CD4-positive, CD25-positive, alpha-beta regulatory T cell (primary cell): ENCODE measurements around the gene DPH2. TPM values are rescaled to one million over a fixed set of nuclear protein-coding genes. Genes with fewer than 3 reads are reported as not detected.

Source experiments
- ATAC-seq, 2 donors: fragments of 150-1000 bp; cut with Tn5 transposase; one replicate each; pipeline ENCODE4 v1.10.0; 2021; ENCODE audit warnings: low read depth in 2 of 2, moderate number of reproducible peaks in 2 of 2, moderate library complexity in 1 of 2
- DNase-seq, 3 donors: peaks; one replicate each; pipeline versions ENCODE4 v3.0.0 to v3.0.0-alpha.2; 2012 to 2022; ENCODE audit warnings: mixed read lengths in 1 of 3
- H3K27ac ChIP-seq: one replicate; pipeline ENCODE4 v1.7.0; 2013; ENCODE audit warnings: mild to moderate bottlenecking, low read length; ENCODE audit not compliant: insufficient read depth, poor library complexity, severe bottlenecking
- H3K27me3 ChIP-seq: one replicate; pipeline ENCODE4 v1.7.0; 2013; ENCODE audit warnings: low read length; ENCODE audit not compliant: control insufficient read depth, insufficient read depth
- H3K36me3 ChIP-seq: one replicate; pipeline ENCODE4 v1.7.0; 2013; ENCODE audit warnings: mild to moderate bottlenecking, low read length, moderate library complexity; ENCODE audit not compliant: control insufficient read depth, insufficient read depth
- H3K4me1 ChIP-seq: 2 replicates; pipeline ENCODE4 v1.7.0; 2013; ENCODE audit warnings: mild to moderate bottlenecking, low read length; ENCODE audit not compliant: insufficient read depth, control insufficient read depth, poor library complexity, severe bottlenecking
- H3K4me3 ChIP-seq: one replicate; pipeline ENCODE4 v1.7.0; 2013; ENCODE audit warnings: low read depth, mild to moderate bottlenecking, low read length, moderate library complexity
- H3K9me3 ChIP-seq, 2 experiments: 1 replicate in 1 of 2; 2 replicates in 1 of 2; pipeline ENCODE4 v1.7.0; 2013; ENCODE audit warnings: low read length in 2 of 2, mild to moderate bottlenecking in 1 of 2, moderate library complexity in 1 of 2; ENCODE audit not compliant: control insufficient read depth in 2 of 2
- H3K27ac Mint-ChIP-seq, 3 donors: one replicate each; pipeline ENCODE4 v1.8.0; 2020 to 2022; ENCODE audit warnings: mild to moderate bottlenecking in 3 of 3, mixed read lengths in 3 of 3, moderate library complexity in 2 of 3
- H3K27me3 Mint-ChIP-seq: one replicate; pipeline ENCODE4 v1.8.0; 2022; ENCODE audit warnings: mild to moderate bottlenecking, mixed read lengths
- H3K36me3 Mint-ChIP-seq: one replicate; pipeline ENCODE4 v1.8.0; 2020; ENCODE audit warnings: mixed read lengths
- H3K4me1 Mint-ChIP-seq, 4 donors: one replicate each; pipeline ENCODE4 v1.8.0; 2020 to 2022; ENCODE audit warnings: mixed read lengths in 4 of 4, mild to moderate bottlenecking in 1 of 4
- H3K4me3 Mint-ChIP-seq, 4 donors: one replicate each; pipeline ENCODE4 v1.8.0; 2020 to 2022; ENCODE audit warnings: mild to moderate bottlenecking in 4 of 4, mixed read lengths in 4 of 4, moderate library complexity in 3 of 4
- H3K9me3 Mint-ChIP-seq, 7 donors: one replicate each; pipeline ENCODE4 v1.8.0; 2020 to 2022; ENCODE audit warnings: mixed read lengths in 7 of 7, mild to moderate bottlenecking in 3 of 7, moderate library complexity in 2 of 7
- polyA plus RNA-seq, 4 donors: library from polyadenylated mRNA; unstranded; fragments of 300-500 nt; fragmentation: Illumina TruSeq; gene quantifications; one replicate each; pipeline ENCODE4 v1.2.3, GENCODE V29; 2021
- total RNA-seq: library from RNA; stranded (reverse); gene quantifications from one replicate; pipeline ENCODE4 v1.2.3, GENCODE V29; 2022

The DPH2 gene
- total and polyA plus RNA-seq, 5 donors from 2014 or later: 17.2 to 25.0 (median 18.9) TPM

DNA sequence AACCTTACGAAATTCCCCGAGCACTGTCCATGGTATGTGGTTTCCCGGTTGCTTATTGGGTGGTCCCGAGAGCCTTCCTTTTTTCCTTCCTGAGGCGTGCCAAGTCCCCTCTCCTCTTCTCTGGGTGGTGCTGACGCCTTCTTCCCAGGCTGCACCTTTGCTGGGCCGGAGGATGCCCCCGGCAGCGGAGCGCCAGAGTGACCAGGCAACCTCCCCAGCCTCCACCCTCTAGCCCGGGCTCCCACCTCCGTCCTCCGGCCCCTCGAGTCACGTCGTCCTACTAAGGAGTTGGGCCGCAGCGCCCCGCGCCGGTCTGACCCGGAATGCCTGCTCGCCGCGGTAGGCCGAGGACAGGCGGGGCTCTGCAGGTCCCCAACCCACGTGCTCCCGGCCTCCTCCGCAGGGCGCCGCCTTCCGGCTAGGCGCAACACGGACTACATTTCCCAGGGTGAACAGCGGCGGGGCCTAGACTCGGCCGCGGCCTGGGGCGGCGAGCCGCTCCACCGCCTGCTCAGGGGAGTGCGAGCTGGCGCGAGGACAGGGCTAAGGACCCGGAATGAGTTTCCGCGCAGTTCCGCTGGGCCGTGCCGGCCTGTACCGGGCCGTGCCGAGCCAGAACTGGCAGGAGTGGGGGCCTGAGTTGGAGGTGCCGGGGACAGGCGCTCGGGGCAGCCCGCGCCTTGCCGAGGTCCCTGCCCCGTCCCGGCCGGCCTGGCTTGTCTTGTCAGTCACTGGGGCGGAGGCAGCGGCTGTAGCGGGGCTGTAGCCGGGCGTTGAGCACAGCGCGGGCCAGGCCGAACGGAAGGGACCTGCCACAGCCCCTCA, 23.4 kb upstream of the DPH2 start, which contains the start of gene IPO13:
IPO13 (plus strand) TSS at position 715 of the 825 bp plus-strand sequence. CDS start 651 bp downstream, outside the sequence.
- peaks cover 14% of the 10 kb centered on the region for H3K36me3 Mint-ChIP-seq
- ATAC-seq (peak; percentile 97 to 98), DNase-seq (peak; percentile 90 to 98 (median 96))
- peak within 1 kb of the TSS; percentile 93 for H3K27ac ChIP-seq
- peaks cover 6% of the 10 kb centered on the region for H3K36me3 ChIP-seq
- peaks cover 26% of the 10 kb centered on the region for H3K4me1 ChIP-seq
- H3K27me3 ChIP-seq: no peaks in the 10 kb centered on the region
- H3K27ac Mint-ChIP-seq: peak within 1 kb of the TSS; percentile 92 to 97 (median 93)
- H3K4me1 Mint-ChIP-seq: peaks cover 5 to 66% (median 37%) of the 10 kb centered on the region in 4 donors
- H3K4me3 Mint-ChIP-seq: peak within 1 kb of the TSS; percentile 88 to 97 (median 93)
- H3K9me3 Mint-ChIP-seq: no peaks in the 10 kb centered on the region
- no peaks in the 10 kb centered on the region for H3K27me3 Mint-ChIP-seq
- no peaks in the 10 kb centered on the region for H3K9me3 ChIP-seq
- H3K4me3 ChIP-seq: peak within 1 kb of the TSS; percentile 73

GRCh38 chr1:43947061-43947873, 22.5 kb upstream of the DPH2 start:
- H3K4me1 Mint-ChIP-seq: peaks cover 5 to 66% (median 38%) of the 10 kb centered on the region in 4 donors

DNA sequence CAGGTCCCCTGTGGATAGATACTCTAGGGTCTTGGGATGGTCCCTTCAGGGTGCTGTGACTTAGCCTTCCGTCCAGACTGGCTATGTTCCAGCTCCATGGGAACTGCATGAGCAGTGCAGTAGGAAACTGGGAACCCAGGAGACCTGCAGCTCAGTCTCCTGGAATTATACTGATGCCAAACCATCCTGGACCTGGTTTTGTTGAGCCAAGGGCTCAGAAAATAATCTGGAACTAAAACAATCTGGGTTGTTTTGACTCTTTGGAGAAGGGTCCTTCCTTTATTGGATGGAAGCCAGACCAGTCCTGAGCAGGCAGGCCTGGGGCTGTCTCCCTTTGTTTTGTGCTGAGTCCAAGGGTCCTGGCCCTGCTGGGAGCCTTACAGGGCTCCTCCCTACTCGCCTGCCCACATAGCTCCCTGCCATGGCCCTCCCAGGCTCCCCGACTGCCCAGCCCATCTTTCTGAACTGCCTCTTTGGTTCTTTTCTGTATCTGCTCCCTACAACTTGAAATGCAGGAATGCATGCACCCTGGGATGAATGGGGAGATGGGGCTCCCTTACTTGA, 21.9 kb upstream of the DPH2 start:
- no peaks in the 10 kb centered on the region for H3K9me3 ChIP-seq
- Mint-ChIP-seq H3K4me1 (peaks cover 5 to 62% (median 37%) of the 10 kb centered on the region in 4 donors), H3K27ac (peak overlapping the region in 2 of 3 donors; percentile 73 to 92), H3K9me3 (no peaks in the 10 kb centered on the region), H3K27me3 (no peaks in the 10 kb centered on the region), H3K36me3 (peaks cover 16% of the 10 kb centered on the region), H3K4me3 (peak overlapping the region; percentile 86 to 95 (median 90))
- no peak overlapping the region for H3K27ac ChIP-seq
- DNase-seq (no peak), ATAC-seq (no peak)
- peaks cover 26% of the 10 kb centered on the region for H3K4me1 ChIP-seq
- no peaks in the 10 kb centered on the region for H3K27me3 ChIP-seq
- peaks cover 6% of the 10 kb centered on the region for H3K36me3 ChIP-seq
- H3K4me3 ChIP-seq: peak overlapping the region; percentile 24

More at GRCh38 chr1:43947061-43947873, 22.5 kb upstream of the DPH2 start:
- H3K9me3 ChIP-seq: no peaks in the 10 kb centered on the region
- H3K4me1 ChIP-seq: peaks cover 26% of the 10 kb centered on the region
- peak overlapping the region; percentile 92 to 97 (median 93) for H3K27ac Mint-ChIP-seq
- peaks cover 16% of the 10 kb centered on the region for H3K36me3 Mint-ChIP-seq
- H3K4me3 Mint-ChIP-seq: peak overlapping the region; percentile 88 to 97 (median 93)
- H3K36me3 ChIP-seq: peaks cover 6% of the 10 kb centered on the region
- no peak for ATAC-seq
- H3K27me3 Mint-ChIP-seq: no peaks in the 10 kb centered on the region
- peak overlapping the region; percentile 93 for H3K27ac ChIP-seq
- H3K9me3 Mint-ChIP-seq: no peaks in the 10 kb centered on the region
- H3K4me3 ChIP-seq: peak overlapping the region; percentile 70
- H3K27me3 ChIP-seq: no peaks in the 10 kb centered on the region
- DNase-seq: no peak

- Histone ChIP-seq H3K4me1 (peaks cover 26% of the 10 kb centered on the region), H3K9me3 (no peaks in the 10 kb centered on the region), H3K4me3 (no peak overlapping the region), H3K36me3 (peaks cover 6% of the 10 kb centered on the region), H3K27me3 (no peaks in the 10 kb centered on the region), H3K27ac (no peak overlapping the region)
- no peak for DNase-seq
- H3K27ac Mint-ChIP-seq: no peak overlapping the region
- peaks cover 16% of the 10 kb centered on the region for H3K36me3 Mint-ChIP-seq
- H3K4me3 Mint-ChIP-seq: peak overlapping the region in 2 of 4 donors; percentile 47 to 60
- ATAC-seq: no peak
- peaks cover 6 to 56% (median 36%) of the 10 kb centered on the region in 4 donors for H3K4me1 Mint-ChIP-seq
- H3K27me3 Mint-ChIP-seq: no peaks in the 10 kb centered on the region
- no peaks in the 10 kb centered on the region for H3K9me3 Mint-ChIP-seq
These were observed 20.1 kb upstream of the DPH2 start for GRCh38 chr1:43949678-43950077.

- H3K4me1 Mint-ChIP-seq: peaks cover 8 to 41% (median 24%) of the 10 kb centered on the region in 4 donors
- H3K36me3 Mint-ChIP-seq: peaks cover 16% of the 10 kb centered on the region
- Histone ChIP-seq H3K36me3 (peaks cover 6% of the 10 kb centered on the region), H3K27ac (no peak overlapping the region), H3K4me3 (no peak overlapping the region), H3K4me1 (peaks cover 17% of the 10 kb centered on the region), H3K27me3 (no peaks in the 10 kb centered on the region), H3K9me3 (no peaks in the 10 kb centered on the region)
- DNase-seq (no peak), ATAC-seq (no peak)
- peak overlapping the region in 1 of 4 donors; percentile 60 for H3K4me3 Mint-ChIP-seq
- H3K27ac Mint-ChIP-seq: no peak overlapping the region
- H3K27me3 Mint-ChIP-seq: no peaks in the 10 kb centered on the region
- H3K9me3 Mint-ChIP-seq: no peaks in the 10 kb centered on the region
These were observed 18.5 kb upstream of the DPH2 start for GRCh38 chr1:43951021-43951985.

GRCh38 chr1:43952731-43953346, 17.0 kb upstream of the DPH2 start:
- peaks cover 4% of the 10 kb centered on the region for H3K4me1 ChIP-seq
- no peaks in the 10 kb centered on the region for H3K9me3 ChIP-seq
- no peak overlapping the region for H3K27ac ChIP-seq
- H3K4me3 ChIP-seq: no peak overlapping the region
- H3K27ac Mint-ChIP-seq: no peak overlapping the region
- no peaks in the 10 kb centered on the region for H3K9me3 Mint-ChIP-seq
- H3K27me3 ChIP-seq: no peaks in the 10 kb centered on the region
- H3K4me1 Mint-ChIP-seq: peaks cover 8 to 33% (median 21%) of the 10 kb centered on the region in 4 donors
- ATAC-seq (no peak), DNase-seq (no peak)
- H3K36me3 ChIP-seq: peaks cover 17% of the 10 kb centered on the region
- H3K27me3 Mint-ChIP-seq: no peaks in the 10 kb centered on the region
- peaks cover 23% of the 10 kb centered on the region for H3K36me3 Mint-ChIP-seq
- no peak overlapping the region for H3K4me3 Mint-ChIP-seq
